OCI-LY1 (cell line): ENCODE measurements around the gene PKNOX2.

ENCODE experiments used
- CTCF ChIP-seq: fragments of 200-600 bp; sonication (generic), shearing (Covaris generic); IDR thresholded peaks from 2 replicates; pipeline ENCODE4 v1.5.1; 2017; ENCODE audit warnings: mild to moderate bottlenecking, antibody characterized with exemption, low read length, moderate library complexity, mixed read lengths
- EZH2 ChIP-seq: fragments of 200-600 bp; sonication (generic), shearing (Covaris generic); IDR thresholded peaks from 2 replicates; pipeline ENCODE4 v1.8.0; 2017; ENCODE audit warnings: borderline replicate concordance, mixed run types, mild to moderate bottlenecking, antibody characterized with exemption, low read length, moderate library complexity, mixed read lengths

DNA sequence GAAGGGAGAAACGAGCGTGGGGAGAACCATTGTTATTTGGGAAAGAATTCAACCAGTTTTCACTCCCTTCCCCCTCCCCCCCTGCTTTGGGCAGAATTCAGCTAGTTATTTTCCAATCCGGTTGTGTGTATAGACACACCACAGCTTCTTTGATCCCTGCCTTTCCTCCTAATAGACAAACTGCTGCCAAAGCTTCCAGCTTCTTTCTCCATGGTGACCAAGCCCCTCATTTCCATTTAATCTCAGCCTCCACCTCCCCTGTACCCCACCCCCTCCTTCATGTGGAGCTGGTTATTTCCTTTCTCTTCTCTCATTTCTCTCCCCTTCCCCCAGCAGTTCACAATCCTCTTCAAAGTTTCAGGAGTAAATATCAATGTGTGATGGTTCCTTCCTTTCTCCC lies 24.8 kb upstream of the PKNOX2 start:
- TF ChIP-seq EZH2 (no peak), CTCF (no peak)
